Midbrain (tissue), 1 donor: ENCODE data around the gene SCART1.
"Not testable (repeated sequence)": the region's sequence is repeated elsewhere in the genome, so short reads cannot be mapped to it uniquely, and the experiment has no call there.

Experiments
- DNase-seq: peaks from one replicate; lab custom pipeline; 2025; lab: John Stamatoyannopoulos, UW

Gene SCART1

DNA sequence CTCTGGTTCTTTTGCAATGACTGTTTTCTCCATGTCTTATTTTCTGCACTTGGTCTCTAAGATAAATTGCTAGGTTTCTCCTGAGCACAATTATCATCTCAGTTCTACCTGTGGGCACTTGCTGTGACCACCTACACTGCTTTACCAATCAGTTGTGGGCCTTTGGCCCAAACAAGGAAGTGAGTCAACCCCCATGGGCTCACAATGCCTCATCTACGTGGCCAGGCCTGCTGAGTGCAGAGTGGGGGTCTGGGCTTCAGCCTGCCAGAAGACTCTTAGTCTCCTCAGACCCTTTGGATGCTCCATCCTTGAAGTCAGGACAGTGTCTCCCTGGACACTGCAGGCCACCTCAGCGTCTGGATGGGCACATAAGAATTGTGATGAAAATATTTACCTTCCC, 20.3 kb downstream of the SCART1 start:
- DNase-seq = no peak

DNA sequence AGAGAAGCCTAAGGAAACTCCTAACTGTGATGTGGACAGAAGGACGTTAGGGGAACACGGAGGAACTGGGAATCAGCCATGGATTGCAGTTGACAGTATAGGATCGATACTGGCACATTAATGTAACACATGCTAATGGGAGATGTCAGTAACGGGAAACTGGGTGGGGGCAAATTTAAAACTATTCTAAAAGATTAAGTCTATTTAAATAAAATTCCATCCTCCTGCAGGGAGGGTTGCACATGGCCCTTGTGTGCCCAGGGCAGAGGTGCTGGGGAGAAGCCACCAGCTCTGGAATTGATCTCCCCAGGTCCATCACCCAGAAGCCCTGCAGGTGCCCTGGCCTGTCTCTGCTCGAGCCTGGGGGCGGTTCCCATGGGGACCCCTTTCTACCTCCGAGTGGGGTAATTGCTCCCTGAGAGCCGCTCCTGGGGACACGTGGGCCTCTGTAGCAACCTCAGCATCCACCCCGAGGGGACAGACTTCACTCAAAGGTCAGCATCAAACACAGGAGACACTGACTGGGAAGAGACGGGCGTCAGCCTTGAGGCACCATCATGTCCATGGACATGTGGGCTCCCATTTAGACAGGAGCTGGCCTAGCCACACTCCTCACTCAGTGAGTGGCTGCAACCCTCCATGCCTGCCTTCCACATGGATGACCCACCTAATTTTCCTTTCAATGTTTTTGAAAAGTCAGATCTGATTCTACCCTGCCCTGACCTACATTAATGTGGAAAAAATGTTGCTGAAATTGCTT, 21.1 kb downstream of the SCART1 start:
- no peak for DNase-seq

DNA sequence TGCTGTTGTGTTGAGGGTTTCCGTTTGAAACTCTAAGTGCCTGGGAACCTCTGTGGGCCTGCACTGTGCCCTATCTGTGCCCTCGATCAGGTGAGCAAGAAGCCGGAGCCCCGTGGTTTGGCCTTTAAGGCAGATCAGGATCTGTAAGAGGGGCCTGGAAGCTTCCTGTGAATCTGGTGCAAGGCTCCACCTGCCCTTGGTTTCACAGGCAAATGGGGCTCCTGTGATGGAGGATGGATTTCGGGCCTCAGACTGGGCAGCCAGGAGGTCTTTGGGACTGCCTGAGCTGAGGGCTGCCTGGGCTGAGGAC, 21.6 kb downstream of the SCART1 start:
- no peak for DNase-seq

DNA sequence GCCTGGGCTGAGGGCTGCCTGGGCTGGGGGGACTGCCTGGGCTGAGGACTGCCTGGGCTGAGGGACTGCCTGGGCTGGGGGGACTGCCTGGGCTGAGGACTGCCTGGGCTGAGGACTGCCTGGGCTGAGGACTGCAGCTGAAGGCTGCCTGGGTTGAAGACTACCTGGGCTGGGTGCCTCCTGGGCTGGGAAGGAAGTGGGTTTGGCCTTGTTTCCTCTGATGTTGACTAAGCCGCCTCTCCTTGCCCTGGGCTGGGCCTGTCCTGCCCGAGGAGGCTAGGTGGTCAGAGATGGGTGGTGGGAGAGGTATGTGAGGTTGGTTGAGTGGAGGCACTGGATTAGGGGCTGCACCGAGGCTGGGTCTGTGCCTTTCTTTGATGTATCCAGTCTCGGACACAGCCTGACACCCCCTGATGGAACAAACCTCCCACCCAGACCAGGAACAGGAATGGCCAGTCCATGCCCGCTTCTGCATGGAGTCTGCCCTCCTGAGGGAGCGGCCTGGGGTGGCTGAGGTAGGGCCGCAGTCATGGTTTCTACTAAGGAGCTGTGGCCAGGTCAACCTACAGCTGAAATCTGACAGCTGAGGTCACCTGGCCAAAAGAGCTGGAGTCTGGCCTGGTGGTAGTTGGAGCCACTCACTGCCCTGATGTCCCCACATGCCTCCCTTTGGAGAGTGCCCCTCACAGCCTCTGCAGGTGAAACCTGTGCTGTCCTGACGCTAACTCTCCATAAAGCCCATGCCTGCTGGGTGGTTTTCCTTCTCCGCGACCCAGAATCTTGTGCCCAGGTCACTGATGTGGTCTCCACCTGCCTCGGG, 22.3 kb downstream of the SCART1 start:
- no peak for DNase-seq

DNA sequence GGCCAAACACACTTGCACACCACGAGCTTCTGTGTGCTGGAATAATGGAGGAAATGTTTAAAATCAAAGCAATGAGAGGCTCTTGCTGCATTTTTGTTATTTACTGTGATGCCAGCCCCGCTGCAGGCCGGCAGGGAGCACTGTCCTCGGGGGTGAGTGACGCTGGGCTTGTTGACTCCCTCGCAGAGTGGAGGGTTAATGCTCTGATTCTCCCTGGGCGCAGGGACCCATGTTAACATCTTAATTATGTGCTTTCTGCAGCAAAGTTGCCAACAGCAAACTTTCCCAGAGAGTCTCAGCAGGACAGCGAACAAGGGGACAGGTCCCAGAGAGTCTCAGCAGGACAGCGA, 22.9 kb downstream of the SCART1 start:
- no peak for DNase-seq

GRCh38 chr10:133481086-133481643, 27.4 kb downstream of the SCART1 start:
- no peak for DNase-seq

DNA sequence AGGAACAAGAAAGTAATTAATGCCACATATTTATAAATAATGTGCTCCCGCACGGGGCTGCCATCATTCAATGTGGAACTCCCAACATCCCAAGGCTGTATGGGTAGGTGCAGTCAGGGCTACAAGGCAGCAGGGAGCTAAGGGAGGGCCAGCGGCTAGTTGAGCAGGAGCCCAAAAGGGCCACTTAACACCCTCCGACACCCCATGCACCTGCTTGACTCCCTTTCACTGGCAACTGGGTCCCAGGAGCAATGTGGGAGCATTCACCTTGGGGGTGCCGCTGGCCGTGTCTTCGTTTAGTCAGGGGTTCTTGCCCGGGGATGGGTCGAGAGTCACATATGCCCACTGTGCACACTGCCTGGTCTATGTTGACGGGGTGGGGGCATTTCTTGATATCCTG, 27.9 kb downstream of the SCART1 start:
- no peak for DNase-seq

DNA sequence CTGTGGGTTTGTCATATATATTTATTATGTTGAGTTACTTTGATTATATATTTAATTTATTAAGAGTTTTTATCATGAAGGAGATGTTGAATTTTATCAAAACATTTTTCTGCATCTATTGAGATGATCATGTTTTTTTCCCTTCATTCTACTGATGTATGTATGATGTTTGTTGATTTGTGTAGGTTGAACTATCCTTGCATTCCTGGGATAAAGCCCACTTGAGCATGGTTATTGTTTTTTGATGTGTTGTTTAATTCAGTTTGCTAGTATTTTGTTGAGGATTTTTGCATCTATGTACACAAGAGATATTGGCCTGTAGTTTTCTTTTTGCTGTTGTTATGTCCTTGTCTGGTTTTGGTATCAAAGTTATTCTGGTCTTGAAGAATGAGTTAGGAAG, 31.1 kb downstream of the SCART1 start:
- no peak for DNase-seq

- DNase-seq = no peak
These were observed 33.3 kb downstream of the SCART1 start for GRCh38 chr10:133487085-133487484.

- DNase-seq = no peak
These were observed 34.6 kb downstream of the SCART1 start for GRCh38 chr10:133488354-133488753.

DNA sequence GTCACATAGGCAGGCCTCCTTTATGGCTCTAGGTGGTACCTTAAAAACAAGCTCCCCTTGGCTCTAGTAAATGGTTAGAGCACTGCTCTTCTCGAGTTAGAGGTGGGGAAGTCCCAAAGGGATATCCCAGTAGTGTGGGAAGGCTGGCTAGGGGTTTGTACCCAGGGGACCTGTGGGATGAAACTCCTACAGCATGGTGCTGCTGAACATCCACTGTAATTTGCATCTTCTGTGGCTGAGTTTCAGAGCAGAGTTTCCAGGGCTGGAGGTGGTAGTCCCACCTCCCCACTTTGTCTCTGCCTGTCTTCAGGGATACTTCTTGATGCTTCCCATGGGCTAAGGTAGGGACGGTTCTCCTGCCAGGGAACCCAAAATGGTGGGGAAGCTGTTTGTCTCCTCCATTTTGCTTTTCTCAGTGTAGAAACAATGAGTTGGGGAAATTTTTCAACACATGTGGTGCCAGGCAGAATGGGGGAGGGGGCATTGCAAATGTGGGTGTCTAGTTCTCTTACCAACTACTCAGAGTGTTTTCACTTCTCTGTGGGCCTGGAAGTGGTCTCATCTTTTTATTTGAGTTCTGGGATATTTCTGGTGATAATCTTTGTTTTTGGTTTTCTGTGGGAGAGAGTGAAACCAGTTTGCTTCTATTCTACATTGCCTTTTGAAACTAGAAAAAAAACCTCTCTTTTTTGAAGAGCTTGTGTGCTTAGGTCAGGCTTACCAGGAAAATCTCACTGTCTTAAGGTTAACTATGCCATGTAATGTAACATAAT, 36.3 kb downstream of the SCART1 start:
- DNase-seq = no peak

GRCh38 chr10:133493562-133493961, 39.8 kb downstream of the SCART1 start:
- not testable (repeated sequence) for DNase-seq

DNA sequence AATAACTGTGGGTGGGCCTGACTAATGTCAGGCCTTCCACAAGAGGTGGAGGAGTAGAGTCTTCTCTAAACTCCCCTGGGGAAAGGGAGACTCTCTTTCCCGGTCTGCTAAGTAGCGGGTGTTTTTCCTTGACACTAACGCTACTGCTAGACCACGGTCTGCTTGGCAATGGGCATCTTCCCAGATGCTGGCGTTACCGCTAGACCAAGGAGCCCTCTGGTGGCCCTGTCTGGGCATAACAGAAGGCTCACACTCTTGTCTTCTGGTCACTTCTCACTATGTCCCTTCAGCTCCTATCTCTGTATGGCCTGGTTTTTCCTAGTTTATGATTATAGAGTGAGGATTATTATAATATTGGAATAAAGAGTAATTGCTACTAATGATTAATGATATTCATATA, 43.6 kb downstream of the SCART1 start:
- DNase-seq = not testable (repeated sequence)

- DNase-seq = not testable (repeated sequence)
These were observed 45.4 kb downstream of the SCART1 start for GRCh38 chr10:133499176-133499575.

DNA sequence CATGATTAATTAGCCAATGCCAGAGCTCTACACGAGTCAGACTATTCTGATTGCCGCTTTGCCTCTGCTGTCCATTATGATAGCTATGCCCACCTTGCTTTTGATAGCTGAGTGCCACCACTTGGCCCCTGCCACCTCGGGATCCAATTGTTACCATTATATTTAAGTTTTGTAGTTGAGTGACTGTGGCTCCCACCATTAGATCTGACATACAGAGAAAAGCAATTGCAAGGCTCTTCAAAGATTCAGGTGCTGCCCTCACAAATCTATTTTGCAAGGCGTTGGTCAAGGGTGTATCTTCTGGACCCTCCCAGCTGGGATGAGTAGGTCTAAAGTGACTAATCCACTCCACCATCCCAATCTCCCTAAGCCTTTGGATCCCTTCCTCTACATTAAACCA, 47.2 kb downstream of the SCART1 start:
- not testable (repeated sequence) for DNase-seq

- no peak for DNase-seq
These were observed 56.0 kb downstream of the SCART1 start for GRCh38 chr10:133509700-133510099.

- DNase-seq = no peak
These were observed 57.7 kb downstream of the SCART1 start for GRCh38 chr10:133511408-133511807.

DNA sequence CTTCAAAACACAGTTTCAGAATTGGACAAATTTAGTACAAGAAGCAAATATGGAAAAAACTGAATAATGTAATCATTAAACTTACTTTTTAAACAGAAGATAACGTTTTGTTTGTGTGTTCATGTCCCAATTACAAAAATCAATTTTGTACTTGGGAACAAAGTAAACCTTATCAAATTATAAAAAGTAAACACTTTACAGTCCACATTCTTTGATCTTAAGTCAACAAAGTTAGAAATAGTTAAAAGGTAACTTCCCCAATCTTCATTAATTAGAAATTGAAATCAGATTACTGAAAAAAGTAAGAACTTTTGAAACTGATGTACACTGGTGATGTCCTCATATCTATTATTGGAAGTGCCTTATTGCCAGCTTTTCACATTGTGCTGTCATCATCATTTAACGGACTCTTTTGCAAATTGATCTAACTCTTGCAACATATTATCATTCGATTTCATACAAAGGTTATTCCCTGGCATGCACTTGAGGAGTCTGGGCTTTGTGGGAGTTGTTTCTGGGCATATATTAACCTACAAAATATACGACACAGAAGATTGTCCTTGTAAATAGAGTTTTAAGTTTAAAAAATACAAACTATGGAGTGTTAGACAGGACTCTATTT, 58.3 kb downstream of the SCART1 start:
- no peak for DNase-seq

GRCh38 chr10:133515471-133515870, 61.7 kb downstream of the SCART1 start:
- DNase-seq = no peak

GRCh38 chr10:133516057-133516456, 62.3 kb downstream of the SCART1 start:
- no peak for DNase-seq

DNA sequence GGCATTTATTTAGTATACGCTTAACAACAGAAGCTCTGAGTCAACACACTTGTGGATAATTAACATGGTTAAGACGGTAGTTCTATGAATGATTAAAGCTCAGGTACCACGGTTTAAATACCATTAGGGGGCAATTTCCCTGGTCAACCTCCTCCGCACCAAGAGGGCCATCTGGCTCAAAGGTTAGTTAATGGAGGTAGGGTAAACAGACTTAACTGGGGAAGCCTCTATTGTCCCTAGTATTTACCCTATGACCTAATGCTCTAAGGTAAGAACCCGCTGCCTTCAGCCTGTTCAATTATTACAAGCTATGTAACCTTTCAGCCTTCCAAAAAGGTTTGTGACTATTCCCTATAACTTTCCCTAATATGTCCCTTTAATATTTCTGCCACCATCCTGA, 64.8 kb downstream of the SCART1 start:
- not testable (repeated sequence) for DNase-seq
